DND-41 (cell line): ENCODE measurements around the gene SHC4.

Experiments
- CTCF ChIP-seq: IDR thresholded peaks from 2 replicates; pipeline ENCODE4 v1.5.1; 2012; ENCODE audit warnings: borderline replicate concordance, low read length, moderate library complexity, mild to moderate bottlenecking; ENCODE audit not compliant: poor library complexity, severe bottlenecking; ENCODE audit errors: extremely low read depth
- EZH2 ChIP-seq: IDR thresholded peaks from 3 replicates; pipeline ENCODE4 v1.6.1; 2012; ENCODE audit warnings: borderline replicate concordance, low read depth, mild to moderate bottlenecking, moderate library complexity, low read length, inconsistent platforms; ENCODE audit not compliant: severe bottlenecking

GRCh38 chr15:48898032-48898431 lies 65.7 kb downstream of the SHC4 start:
- no peak for TF ChIP-seq CTCF
- no peak for TF ChIP-seq EZH2
